Heart right ventricle (tissue), 16 donors: ENCODE measurements around the gene COL15A1. TPM values are rescaled to one million over a fixed set of nuclear protein-coding genes. Genes with fewer than 3 reads are reported as not detected.

ENCODE experiments used
- ATAC-seq, 8 donors: fragments of 200-7000 bp; cut with Tn5 transposase; one replicate each; pipeline ENCODE4 v1.9.1; 2020; ENCODE audit warnings: mild to moderate bottlenecking in 8 of 8, moderate library complexity in 8 of 8, moderate number of reproducible peaks in 1 of 8
- DNase-seq, 2 donors: peaks; one replicate each; pipeline ENCODE4 v3.0.0-alpha.2; 2020
- H3K27ac ChIP-seq, 10 donors: fragments of 200-600 bp; sonication (generic) in 2 of 10; one replicate each; pipeline versions ENCODE4 v1.5.0 to v1.8.0; 2020 to 2022; ENCODE audit warnings: mild to moderate bottlenecking in 3 of 10
- H3K27me3 ChIP-seq, 7 donors: fragments of 200-600 bp; one replicate each; pipeline ENCODE4 v1.8.0; 2021 to 2022; ENCODE audit warnings: mild to moderate bottlenecking in 2 of 7
- H3K36me3 ChIP-seq, 9 donors: fragments of 200-600 bp; sonication (generic) in 1 of 9; one replicate each; pipeline versions ENCODE4 v1.5.0 to v1.8.0; 2020 to 2022; ENCODE audit warnings: mild to moderate bottlenecking in 2 of 9
- H3K4me1 ChIP-seq, 9 donors: fragments of 200-600 bp; sonication (generic) in 1 of 9; one replicate each; pipeline versions ENCODE4 v1.5.0 to v1.8.0; 2020 to 2022; ENCODE audit warnings: mild to moderate bottlenecking in 4 of 9
- H3K4me3 ChIP-seq, 10 donors: fragments of 200-600 bp; sonication (generic) in 2 of 10; one replicate each; pipeline versions ENCODE4 v1.5.0 to v1.8.0; 2020 to 2022; ENCODE audit warnings: mild to moderate bottlenecking in 7 of 10, moderate library complexity in 2 of 10
- H3K9me3 ChIP-seq, 11 donors: fragments of 200-600 bp in 10 of 11; sonication (generic) in 2 of 11; one replicate each; pipeline versions ENCODE4 v1.5.0 to v1.8.0; 2013 to 2022; ENCODE audit warnings: mild to moderate bottlenecking in 2 of 11, control low read depth in 1 of 11, moderate library complexity in 1 of 11
- CTCF ChIP-seq, 9 donors: fragments of 200-600 bp; sonication (generic) in 2 of 9; IDR thresholded peaks; one replicate each; pipeline versions ENCODE4 v1.5.0 to v1.8.0; 2021 to 2022; ENCODE audit warnings: antibody characterized with exemption in 9 of 9, mild to moderate bottlenecking in 5 of 9, moderate library complexity in 1 of 9
- WGBS, 2 donors: extraction: QIAGEN DNeasy Blood & Tissue Kit; methylation state at CpG; one replicate each; pipeline ENCODE4 v1.1.7; 2013; ENCODE audit warnings: inconsistent platforms in 1 of 2; 5-methylcytosine and 5-hydroxymethylcytosine counted together
- intact Hi-C, 10 donors: fragments of 100-400 bp; cut with DNase I; formaldehyde crosslinking; loops; one replicate each; pipeline versions ENCODE4 v1.11.1 to v1.14.2; 2022
- polyA plus RNA-seq, 2 donors: library from polyadenylated mRNA; stranded (reverse); fragments of 200-250 nt; gene quantifications; one replicate each; pipeline ENCODE4 v1.2.3, GENCODE V29; 2013
- total RNA-seq, 10 donors: library from RNA; stranded (reverse); fragmentation: NEBNext Ultra II Directional in 3 of 10; extraction: Animal tissue kit (Norgen Biotek cat#: 25700) in 3 of 10; gene quantifications; one replicate each; pipeline versions ENCODE4 v1.2.1 to v1.2.4, GENCODE V29; 2021 to 2023
- donor health status: Arrhythmogenic right ventricular cardiomyopathy.
- donor health status: ischemic (EF 13 %, LVEDD 7.1; RV severe dilation, severe dysfunction).
- donor health status: healthy with polysubstance abuse.
- donor health status: DM: no; HTN: yes; CAD: no.
- donor health status: DM: no; HTN: no; CAD: no.
- donor health status: ischemic (EF 25% LVEDD 6.9; RV normal size, moderate dysfunction).
- donor health status: ischemic (EF 25% LVEDD 5.7; RV mildly dilated, moderate dysfunction).
- donor health status: healthy.
- donor health status: DM: yes; HTN: yes; CAD: no.
- donor health status: Ischemic cardiomyopathy.
- donor health status: ischemic (EF 35%, LVEDD 5.7; RV mildly dilated, moderate dysfunction).
- donor health status: nonischemic (EF 11% LVEDD 7.7; RV severe dilation, severe dysfunction).
- donor health status: DM: yes; HTN: yes; CAD: no.
- donor health status: PGD.
- donor health status: ischemic (EF 29% LVEDD 5.4; RV normal size, mild dysfunction).
- donor health status: nonischemic (EF 23%, LVEDD 6.1; RV moderate dilation, normal function).

Gene COL15A1
- total and polyA plus RNA-seq, 12 donors, result 25.6 to 64.8 (median 51.0) TPM

DNA sequence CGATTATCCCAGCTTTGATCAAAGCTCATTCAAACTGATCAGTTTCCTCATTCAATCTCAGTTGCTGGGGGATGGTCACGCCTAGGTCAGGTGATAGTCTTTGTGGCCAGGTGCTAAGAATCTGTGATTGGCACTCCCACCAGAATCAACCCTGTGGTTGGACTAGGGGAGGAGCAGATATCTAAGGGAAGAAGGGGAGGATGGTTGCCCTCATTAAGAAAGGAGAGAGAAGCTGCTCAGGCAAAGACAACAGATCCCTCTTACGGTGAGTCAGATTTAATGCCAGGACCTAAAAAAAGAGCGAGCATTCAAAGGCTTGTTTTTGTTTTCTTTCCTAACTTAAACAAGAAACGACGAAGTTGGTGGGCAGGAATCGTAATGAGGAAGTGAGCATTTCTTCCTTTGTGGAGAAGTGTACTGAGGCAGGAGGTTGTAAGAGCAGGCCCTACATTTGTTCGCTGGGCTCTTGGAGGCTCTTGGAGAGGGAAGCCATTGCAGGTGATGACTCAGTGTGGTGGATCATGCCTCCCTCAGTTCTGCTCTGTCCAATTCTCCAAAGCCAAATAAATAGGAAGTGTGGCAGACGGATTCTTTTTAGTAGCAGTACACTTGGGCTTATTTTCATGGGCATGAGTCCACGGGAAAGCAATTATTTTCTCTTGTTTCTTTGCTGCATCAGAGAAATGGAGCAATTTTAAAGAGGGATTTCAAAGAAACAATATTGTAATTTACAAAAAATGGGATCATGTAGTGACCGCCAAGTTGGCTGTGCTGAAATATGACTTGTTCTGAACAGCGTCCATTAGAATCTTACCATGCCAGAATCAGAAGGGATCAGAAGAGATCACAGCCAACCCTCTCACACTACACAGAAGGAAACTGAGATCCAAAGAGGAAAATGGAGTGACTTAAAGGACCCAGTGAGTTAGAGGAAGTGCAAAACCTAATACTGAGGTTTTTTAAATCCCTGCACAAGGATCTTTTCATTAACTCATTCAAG is 142.5 kb downstream of the COL15A1 start:
- WGBS, 2 donors, result 80 to 83% methylated on average over 12 of the region's 12 CpGs
- H3K4me3 ChIP-seq, result no peak overlapping the region
- peak overlapping the region in 3 of 10 donors; percentile 13 to 46 (median 37) for H3K27ac ChIP-seq
- TF ChIP-seq CTCF (IDR thresholded peaks at IDR 0.05), result no peak
- DNase-seq (no peak), ATAC-seq (peak in 4 of 8 donors; percentile 64 to 71 (median 67))
- intact Hi-C loops, result no loop called here
- peaks cover 0 to 13% (median 0%) of the 10 kb centered on the region in 11 donors for H3K9me3 ChIP-seq
- no peaks in the 10 kb centered on the region for H3K36me3 ChIP-seq
- H3K4me1 ChIP-seq, result peaks cover 0 to 24% (median 3%) of the 10 kb centered on the region in 9 donors
- no peaks in the 10 kb centered on the region for H3K27me3 ChIP-seq

GRCh38 chr9:99087462-99087861 is 143.8 kb downstream of the COL15A1 start:
- no peak overlapping the region for H3K4me3 ChIP-seq
- H3K9me3 ChIP-seq, result peaks cover 0 to 13% (median 0%) of the 10 kb centered on the region in 11 donors
- DNase-seq (no peak), ATAC-seq (no peak)
- H3K4me1 ChIP-seq, result peaks cover 0 to 22% (median 3%) of the 10 kb centered on the region in 9 donors
- no peaks in the 10 kb centered on the region for H3K36me3 ChIP-seq
- H3K27ac ChIP-seq, result peak overlapping the region in 1 of 10 donors; percentile 8
- 97 to 98% methylated on average over 3 of the region's 3 CpGs for WGBS, 2 donors
- H3K27me3 ChIP-seq, result no peaks in the 10 kb centered on the region
- no peak for TF ChIP-seq CTCF (IDR thresholded peaks at IDR 0.05)
- intact Hi-C loops, result no loop called here

- DNase-seq, result no peak
- Histone ChIP-seq H3K27ac (no peak overlapping the region), H3K36me3 (no peaks in the 10 kb centered on the region), H3K27me3 (peaks cover 0 to 3% (median 0%) of the 10 kb centered on the region in 7 donors), H3K4me1 (peaks cover 0 to 25% (median 3%) of the 10 kb centered on the region in 9 donors), H3K4me3 (no peak overlapping the region), H3K9me3 (peaks cover 0 to 13% (median 0%) of the 10 kb centered on the region in 11 donors)
- WGBS, 2 donors, result 95% methylated on average over 5 of the region's 5 CpGs
- TF ChIP-seq CTCF (IDR thresholded peaks at IDR 0.05), result no peak
- no peak for ATAC-seq
- intact Hi-C loops, result loop anchor here in 2 of 10 donors (10.0 kb wide), 2 partner anchors 46 to 56 kb away; no protein-coding TSS in a partner anchor
Observed at GRCh38 chr9:99090336-99091130, 146.8 kb downstream of the COL15A1 start.
